ENCODE results near the gene EPDR1.

- TF ChIP-seq CTCF (conservative IDR thresholded peaks at IDR 0.05 in 1 of 2, IDR thresholded peaks at IDR 0.05 in 1 of 2; ENCODE audit: low read depth in 1 of 2, low read length in 2 of 2) (peak; percentile 35 to 60), EZH2 (IDR thresholded peaks at IDR 0.05; ENCODE audit: low read length, missing control alignments) (no peak)
These were observed 19.1 kb upstream of the EPDR1 start for GRCh38 chr7:37901236-37901827.
